ENCODE results near the gene F2RL2.

Gene F2RL2

DNA sequence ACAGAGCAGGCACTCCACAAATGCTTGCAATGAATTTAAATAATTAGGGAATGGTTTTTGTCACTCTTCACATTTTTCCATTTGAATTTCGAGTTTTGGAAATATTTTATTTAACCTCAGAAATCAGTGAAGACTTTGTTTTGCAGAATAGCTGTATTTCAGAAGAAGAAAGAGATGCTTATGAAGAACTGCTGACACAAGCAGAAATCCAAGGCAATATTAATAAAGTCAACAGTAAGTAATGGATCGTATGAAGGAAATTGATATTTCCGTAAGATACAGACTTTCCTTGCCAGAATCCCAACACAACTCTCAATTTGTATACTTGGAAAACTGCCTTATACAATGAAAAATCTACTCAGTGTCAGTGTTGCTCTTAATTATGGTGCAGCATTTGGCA, 30.5 kb downstream of the F2RL2 start (continued):
- TF ChIP-seq ZNF654 (tag by site-specific recombination; IDR thresholded peaks at IDR 0.05; ENCODE audit: low read depth) = no peak
- TF ChIP-seq ZNF792 (tag by site-specific recombination; IDR thresholded peaks at IDR 0.05) = no peak

DNA sequence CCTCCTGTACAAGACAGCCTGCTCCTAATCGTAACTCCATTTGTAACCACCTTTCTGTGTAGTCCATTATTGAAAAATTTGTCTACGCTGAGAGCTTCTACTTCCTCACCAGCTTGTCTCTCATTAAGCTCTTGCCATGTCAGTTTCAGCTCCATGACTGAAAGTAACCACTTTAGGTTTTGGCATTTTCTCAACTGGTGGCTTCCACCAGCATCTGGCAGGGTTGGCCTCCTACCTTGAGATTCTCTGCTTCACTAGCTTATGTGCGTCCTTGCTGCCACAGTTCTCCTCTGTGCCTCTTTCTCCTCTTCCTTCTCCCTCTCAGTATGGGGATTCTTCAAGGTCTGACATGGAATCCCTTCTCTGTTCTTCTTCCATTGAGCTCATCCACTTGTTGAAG, 31.8 kb downstream of the F2RL2 start:
- Histone ChIP-seq H3K9me3 (ENCODE audit: control insufficient read depth, insufficient read depth, low read depth, low read length) (no peaks in the 10 kb centered on the region), H3K27ac (ENCODE audit: extremely low read depth, low read depth, low read length) (no peak overlapping the region), H3K4me3 (ENCODE audit: low read depth, low read length) (no peak overlapping the region), H3K36me3 (ENCODE audit: control insufficient read depth in 2 of 2, insufficient read depth in 1 of 2, low read length in 2 of 2) (no peaks in the 10 kb centered on the region), H3K4me1 (ENCODE audit: control insufficient read depth, insufficient read depth, low read length) (no peaks in the 10 kb centered on the region; the same call in 1 of the 2 replicates)
- POLR2A ChIA-PET = no interaction called here
- TF ChIP-seq, protein P1, sequence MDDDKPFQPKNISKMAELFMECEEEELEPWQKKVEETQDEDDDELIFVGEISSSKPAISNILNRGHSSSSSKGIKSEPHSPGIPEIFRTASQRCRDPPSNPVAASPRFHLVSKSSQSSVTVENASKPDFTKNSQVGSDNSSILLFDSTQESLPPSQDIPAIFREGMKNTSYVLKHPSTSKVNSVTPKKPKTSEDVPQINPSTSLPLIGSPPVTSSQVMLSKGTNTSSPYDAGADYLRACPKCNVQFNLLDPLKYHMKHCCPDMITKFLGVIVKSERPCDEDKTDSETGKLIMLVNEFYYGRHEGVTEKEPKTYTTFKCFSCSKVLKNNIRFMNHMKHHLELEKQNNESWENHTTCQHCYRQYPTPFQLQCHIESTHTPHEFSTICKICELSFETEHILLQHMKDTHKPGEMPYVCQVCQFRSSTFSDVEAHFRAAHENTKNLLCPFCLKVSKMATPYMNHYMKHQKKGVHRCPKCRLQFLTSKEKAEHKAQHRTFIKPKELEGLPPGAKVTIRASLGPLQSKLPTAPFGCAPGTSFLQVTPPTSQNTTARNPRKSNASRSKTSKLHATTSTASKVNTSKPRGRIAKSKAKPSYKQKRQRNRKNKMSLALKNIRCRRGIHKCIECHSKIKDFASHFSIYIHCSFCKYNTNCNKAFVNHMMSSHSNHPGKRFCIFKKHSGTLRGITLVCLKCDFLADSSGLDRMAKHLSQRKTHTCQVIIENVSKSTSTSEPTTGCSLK (tag by site-specific recombination; IDR thresholded peaks at IDR 0.05) = no peak
- TF ChIP-seq, protein P2, sequence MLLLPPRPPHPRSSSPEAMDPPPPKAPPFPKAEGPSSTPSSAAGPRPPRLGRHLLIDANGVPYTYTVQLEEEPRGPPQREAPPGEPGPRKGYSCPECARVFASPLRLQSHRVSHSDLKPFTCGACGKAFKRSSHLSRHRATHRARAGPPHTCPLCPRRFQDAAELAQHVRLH (tag by site-specific recombination; IDR thresholded peaks at IDR 0.05) = no peak
- TF ChIP-seq ZBTB7A (tag by site-specific recombination; IDR thresholded peaks at IDR 0.05; ENCODE audit: low read depth) (no peak), ZNF76 (tag by site-specific recombination; IDR thresholded peaks at IDR 0.05; ENCODE audit: borderline replicate concordance, low read depth) (no peak), SCRT2 (tag by site-specific recombination; IDR thresholded peaks at IDR 0.05) (peak; percentile 41; the same call in 1 of the 2 replicates), OVOL3 (tag by site-specific recombination; IDR thresholded peaks at IDR 0.05) (no peak)
- CTCF ChIA-PET = interaction anchor here (1.4 kb wide), 1 partner anchor 183 kb away, joined by 9 read pairs; no protein-coding TSS in a partner anchor

GRCh38 chr5:76590027-76590426, 33.2 kb downstream of the F2RL2 start:
- Histone ChIP-seq H3K9me3 (ENCODE audit: control insufficient read depth, insufficient read depth, low read depth, low read length) (no peaks in the 10 kb centered on the region), H3K36me3 (ENCODE audit: control insufficient read depth in 2 of 2, insufficient read depth in 1 of 2, low read length in 2 of 2) (no peaks in the 10 kb centered on the region), H3K4me3 (ENCODE audit: low read depth, low read length) (no peak overlapping the region), H3K4me1 (ENCODE audit: control insufficient read depth, insufficient read depth, low read length) (peaks cover 5% of the 10 kb centered on the region; the same call in 1 of the 2 replicates), H3K27ac (ENCODE audit: extremely low read depth, low read depth, low read length) (no peak overlapping the region)
- ChIA-PET POLR2A (no interaction called here), CTCF (interaction anchor here (1.8 kb wide), 1 partner anchor 185 kb away, joined by 4 read pairs; no protein-coding TSS in a partner anchor)
- TF ChIP-seq ZNF324 (tag by site-specific recombination; IDR thresholded peaks at IDR 0.05) (no peak), SP7 (tag by site-specific recombination; IDR thresholded peaks at IDR 0.05) (no peak), IKZF3 (tag by site-specific recombination; IDR thresholded peaks at IDR 0.05) (no peak)

DNA sequence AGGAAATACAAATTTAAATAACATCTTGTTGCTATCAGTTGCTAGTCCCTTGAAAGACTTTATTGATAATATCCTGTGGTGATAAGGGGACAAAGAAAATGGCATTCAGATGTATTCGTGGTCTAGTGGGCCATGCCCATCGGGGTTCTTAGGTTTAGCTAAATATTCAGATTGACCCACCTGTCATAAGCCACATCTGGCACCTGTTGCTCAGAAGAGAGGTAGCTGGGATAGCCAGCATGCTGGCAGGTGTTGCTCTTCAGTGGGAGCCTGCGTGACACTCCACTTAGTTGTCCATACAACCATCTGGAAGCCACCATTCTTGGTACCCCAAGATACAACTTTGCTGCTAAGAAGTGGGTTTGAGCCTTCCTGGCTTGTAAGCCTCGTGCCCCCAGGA, 36.7 kb downstream of the F2RL2 start:
- no peaks in the 10 kb centered on the region for H3K9me3 ChIP-seq (ENCODE audit: control insufficient read depth, insufficient read depth, low read depth, low read length)
- no peaks in the 10 kb centered on the region for H3K36me3 ChIP-seq (ENCODE audit: control insufficient read depth in 2 of 2, insufficient read depth in 1 of 2, low read length in 2 of 2)
- peaks cover 12% of the 10 kb centered on the region; the same call in 1 of the 2 replicates for H3K4me1 ChIP-seq (ENCODE audit: control insufficient read depth, insufficient read depth, low read length)
- H3K4me3 ChIP-seq (ENCODE audit: low read depth, low read length) = no peak overlapping the region
- CTCF ChIA-PET = interaction anchor here (0.7 to 3.5 kb wide), 4 partner anchors 8 to 228 kb away, joined by 3 to 12 read pairs (median 5); no protein-coding TSS in a partner anchor
- TF ChIP-seq SCRT2 (tag by site-specific recombination; IDR thresholded peaks at IDR 0.05) (peak; percentile 92), ZBTB6 (tag by site-specific recombination; IDR thresholded peaks at IDR 0.05) (no peak), SCRT1 (tag by site-specific recombination; IDR thresholded peaks at IDR 0.05; ENCODE audit: borderline replicate concordance) (peak; percentile 56; the same call in 1 of the 2 replicates)
- POLR2A ChIA-PET = no interaction called here
- no peak overlapping the region for H3K27ac ChIP-seq (ENCODE audit: extremely low read depth, low read depth, low read length)
